Gastroesophageal sphincter (tissue), 3 donors: Measurements from ENCODE around the gene UBE2L6.
A peak's percentile ranks its signal among the peaks of the same experiment; 100 is the strongest.

Source experiments
- POLR2A ChIP-seq, 2 donors: fragments of 450-650 bp; IDR thresholded peaks; one replicate each; pipeline ENCODE4 v1.6.1; 2017; ENCODE audit warnings: antibody characterized with exemption in 2 of 2, mild to moderate bottlenecking in 2 of 2, moderate library complexity in 1 of 2
- POLR2AphosphoS5 ChIP-seq: sonication (generic); formaldehyde crosslinking; IDR thresholded peaks from one replicate; pipeline ENCODE4 v1.6.1; 2017; ENCODE audit warnings: antibody characterized with exemption
- TF ChIP-seq, protein P1 (sequence below), 4 experiments: fragments of 200-600 bp in 2 of 4; fragments of 450-650 bp in 2 of 4; sonication (generic) in 1 of 4; IDR thresholded peaks; one replicate each; pipeline ENCODE4 v1.5.1; 2017 to 2019; ENCODE audit warnings: antibody characterized with exemption in 4 of 4, mild to moderate bottlenecking in 2 of 4, moderate library complexity in 2 of 4

DNA sequence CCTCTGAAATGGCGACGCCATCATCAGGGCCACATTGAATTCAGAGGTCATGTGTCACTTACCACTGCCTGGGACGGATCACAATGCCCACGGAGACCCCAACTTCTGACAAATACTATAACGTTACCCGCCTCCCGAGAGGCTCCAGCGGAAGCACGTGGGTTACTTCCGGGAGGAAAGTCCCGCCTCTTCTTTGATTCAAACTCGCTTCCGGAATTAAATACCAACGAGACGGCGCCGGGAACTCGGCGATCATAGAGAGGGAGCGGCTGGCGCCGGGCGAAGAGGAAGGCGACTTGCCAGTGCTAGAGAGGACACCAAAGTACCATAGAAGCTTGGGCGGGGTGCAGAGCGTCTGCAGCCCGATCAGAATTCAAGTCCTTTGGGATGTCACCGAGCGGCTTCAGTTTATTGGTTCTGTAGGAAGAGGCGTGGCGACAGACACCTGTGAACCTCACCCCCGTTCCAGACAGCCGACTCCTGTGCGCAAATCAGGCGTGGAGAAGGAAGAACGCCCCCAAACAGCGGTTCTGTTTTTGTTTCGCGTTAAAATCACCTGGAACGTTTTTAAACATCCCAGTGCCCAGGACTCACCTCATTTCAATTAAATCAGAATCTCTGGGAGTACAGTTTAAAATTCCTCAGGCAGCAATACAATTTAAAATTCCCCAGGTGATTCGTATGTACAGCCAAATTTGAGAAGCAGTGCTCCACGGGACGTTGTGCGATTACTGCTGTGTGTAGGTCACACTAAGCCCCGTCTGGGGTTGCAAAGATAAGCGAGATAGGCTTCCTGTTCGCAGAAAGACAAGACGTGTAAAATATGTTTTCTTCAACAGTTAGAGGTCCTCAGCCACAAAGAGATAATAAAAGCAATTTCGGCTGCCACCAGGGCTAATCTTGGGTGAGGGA is 36.6 kb downstream of the UBE2L6 start, which contains the start of gene TIMM10:
- peak; percentile 77 for TF ChIP-seq POLR2AphosphoS5
- TF ChIP-seq, protein P1, sequence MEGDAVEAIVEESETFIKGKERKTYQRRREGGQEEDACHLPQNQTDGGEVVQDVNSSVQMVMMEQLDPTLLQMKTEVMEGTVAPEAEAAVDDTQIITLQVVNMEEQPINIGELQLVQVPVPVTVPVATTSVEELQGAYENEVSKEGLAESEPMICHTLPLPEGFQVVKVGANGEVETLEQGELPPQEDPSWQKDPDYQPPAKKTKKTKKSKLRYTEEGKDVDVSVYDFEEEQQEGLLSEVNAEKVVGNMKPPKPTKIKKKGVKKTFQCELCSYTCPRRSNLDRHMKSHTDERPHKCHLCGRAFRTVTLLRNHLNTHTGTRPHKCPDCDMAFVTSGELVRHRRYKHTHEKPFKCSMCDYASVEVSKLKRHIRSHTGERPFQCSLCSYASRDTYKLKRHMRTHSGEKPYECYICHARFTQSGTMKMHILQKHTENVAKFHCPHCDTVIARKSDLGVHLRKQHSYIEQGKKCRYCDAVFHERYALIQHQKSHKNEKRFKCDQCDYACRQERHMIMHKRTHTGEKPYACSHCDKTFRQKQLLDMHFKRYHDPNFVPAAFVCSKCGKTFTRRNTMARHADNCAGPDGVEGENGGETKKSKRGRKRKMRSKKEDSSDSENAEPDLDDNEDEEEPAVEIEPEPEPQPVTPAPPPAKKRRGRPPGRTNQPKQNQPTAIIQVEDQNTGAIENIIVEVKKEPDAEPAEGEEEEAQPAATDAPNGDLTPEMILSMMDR (IDR thresholded peaks at IDR 0.05), result peak in 1 of 4 experiments; percentile 8
- TF ChIP-seq POLR2A (IDR thresholded peaks at IDR 0.05), result peak in 1 of 2 donors; percentile 8
